ENCODE results near the gene FREY1. TPM values are rescaled to one million over a fixed set of nuclear protein-coding genes. Genes with fewer than 3 reads are reported as not detected.
A peak's percentile ranks its signal among the peaks of the same experiment; 100 is the strongest.

Gene FREY1
- total and polyA plus RNA-seq, 2 donors (not counting 3 experiments of a cell fraction or from before 2014, with no cell fraction given) = 0.84 to 1.1 TPM

- dilution Hi-C loops (cut with MboI; ENCODE audit: extremely low pct_ligation_motif_present, low sequenced_read_pairs) (no loop called here), intact Hi-C loops (cut with micrococcal nuclease) (no loop called here)
- Histone ChIP-seq H3K4me1 (ENCODE audit: control insufficient read depth, extremely low read depth, insufficient read depth, low read length) (no peaks in the 10 kb centered on the region), H2AFZ (ENCODE audit: low read depth, low read length) (no peak overlapping the region), H3K27me3 (ENCODE audit: control insufficient read depth in 2 of 2, insufficient read depth in 2 of 2, low read length in 2 of 2) (peaks cover 13 to 30% of the 10 kb centered on the region in 2 experiments), H3K36me3 (ENCODE audit: control insufficient read depth in 2 of 2, extremely low read depth in 1 of 2, insufficient read depth in 2 of 2, low read length in 2 of 2) (no peaks in the 10 kb centered on the region), H3K9me3 (replicated peaks; ENCODE audit: control insufficient read depth, insufficient read depth, low read length) (no peaks in the 10 kb centered on the region), H4K20me1 (replicated peaks; ENCODE audit: control insufficient read depth, extremely low read depth, insufficient read depth, low read length) (no peaks in the 10 kb centered on the region), H3K4me2 (ENCODE audit: insufficient read depth, low read length) (no peak overlapping the region), H3K9me1 (replicated peaks; ENCODE audit: control insufficient read depth, extremely low read depth, insufficient read depth, low read length) (no peaks in the 10 kb centered on the region), H3K9ac (replicated peaks; ENCODE audit: extremely low read depth, insufficient read depth, low read length) (no peak overlapping the region), H3K79me2 (ENCODE audit: control insufficient read depth, insufficient read depth, low read length) (no peaks in the 10 kb centered on the region), H3K27ac (ENCODE audit: insufficient read depth, low read depth, low read length) (no peak overlapping the region), H3K4me3 (replicated peaks in 1 of 3; ENCODE audit: insufficient read depth in 1 of 3, low read depth in 1 of 3, low read length in 3 of 3) (no peak overlapping the region)
- TF ChIP-seq MYC (IDR thresholded peaks at IDR 0.05; ENCODE audit: low read depth, low read length) (no peak), EZH2 (IDR thresholded peaks at IDR 0.05; ENCODE audit: borderline replicate concordance, low read depth, low read length, severe bottlenecking) (no peak), MAX (IDR thresholded peaks at IDR 0.05; ENCODE audit: insufficient read depth, insufficient read length) (no peak), FOS (IDR thresholded peaks at IDR 0.05; ENCODE audit: borderline replicate concordance, insufficient read depth, low read length) (no peak)
- ChIA-PET CTCF (interaction anchor here (1.0 to 2.6 kb wide), 4 partner anchors 40 to 78 kb away, joined by 3 to 8 read pairs (median 5); no protein-coding TSS in a partner anchor), POLR2A (no interaction called here)
- BruUV-seq (replicated peaks) = no TSS peak
- FAIRE-seq = no peak
- no peak for DNase-seq (ENCODE audit: low read depth, low spot score)
Measured at GRCh38 chr11:45924036-45924915, 17.2 kb upstream of the FREY1 start.

GRCh38 chr11:45922425-45923082 is 15.5 kb upstream of the FREY1 start, which contains the start of gene LARGE2:
Gene LARGE2, plus strand, starts transcription at chr11:45922656. Its CDS starts 227 bp downstream, at chr11:45922883.
- BruUV-seq (replicated peaks) = no TSS peak
- Histone ChIP-seq H3K79me2 (ENCODE audit: control insufficient read depth, insufficient read depth, low read length) (no peaks in the 10 kb centered on the region), H3K9me1 (replicated peaks; ENCODE audit: control insufficient read depth, extremely low read depth, insufficient read depth, low read length) (no peaks in the 10 kb centered on the region), H4K20me1 (replicated peaks; ENCODE audit: control insufficient read depth, extremely low read depth, insufficient read depth, low read length) (no peaks in the 10 kb centered on the region), H3K9me3 (replicated peaks; ENCODE audit: control insufficient read depth, insufficient read depth, low read length) (no peaks in the 10 kb centered on the region), H3K27me3 (ENCODE audit: control insufficient read depth in 2 of 2, insufficient read depth in 2 of 2, low read length in 2 of 2) (peaks cover 13 to 30% of the 10 kb centered on the region in 2 experiments), H3K36me3 (ENCODE audit: control insufficient read depth in 2 of 2, extremely low read depth in 1 of 2, insufficient read depth in 2 of 2, low read length in 2 of 2) (no peaks in the 10 kb centered on the region), H3K4me1 (ENCODE audit: control insufficient read depth, extremely low read depth, insufficient read depth, low read length) (peaks cover 3% of the 10 kb centered on the region), H3K4me2 (ENCODE audit: insufficient read depth, low read length) (no peak within 1 kb of the TSS), H3K9ac (replicated peaks; ENCODE audit: extremely low read depth, insufficient read depth, low read length) (no peak within 1 kb of the TSS), H2AFZ (ENCODE audit: low read depth, low read length) (no peak within 1 kb of the TSS), H3K4me3 (replicated peaks in 1 of 3; ENCODE audit: insufficient read depth in 1 of 3, low read depth in 1 of 3, low read length in 3 of 3) (no peak within 1 kb of the TSS), H3K27ac (ENCODE audit: insufficient read depth, low read depth, low read length) (no peak within 1 kb of the TSS)
- TF ChIP-seq POLR2A (IDR thresholded peaks at IDR 0.05; ENCODE audit: low read depth, low read length) = no peak
- TF ChIP-seq EZH2 (IDR thresholded peaks at IDR 0.05; ENCODE audit: borderline replicate concordance, low read depth, low read length, severe bottlenecking) = peak; percentile 96
- ChIA-PET CTCF (interaction anchor here (0.6 to 1.3 kb wide), 2 partner anchors 42 to 84 kb away, joined by 3 to 7 read pairs; no protein-coding TSS in a partner anchor), POLR2A (no interaction called here)
- dilution Hi-C loops (cut with MboI; ENCODE audit: extremely low pct_ligation_motif_present, low sequenced_read_pairs) = no loop called here
- FAIRE-seq = no peak
- DNase-seq (ENCODE audit: low read depth, low spot score) = no peak
- intact Hi-C loops (cut with micrococcal nuclease) = no loop called here
